SK-N-SH (cell line): ENCODE data around the gene MEGF6. TPM values are rescaled to one million over a fixed set of nuclear protein-coding genes. Genes with fewer than 3 reads are reported as not detected.

Experiments used
- CTCF ChIA-PET: fragments of 300-600, 350-600 bp; formaldehyde crosslinking; extraction: SDS; loops from one replicate; lab custom pipeline; 2021; lab: Yijun Ruan, JAX
- POLR2A ChIA-PET: fragments of 350-600 bp; sonication (Branson Sonifier 250); formaldehyde crosslinking; extraction: SDS; loops from one replicate; lab custom pipeline; 2020; ENCODE audit warnings: antibody characterized with exemption, inconsistent platforms; lab: Yijun Ruan, JAX
- DNase-seq: peaks from one replicate; pipeline ENCODE4 v3.0.0; 2012
- H2AFZ ChIP-seq: fragments of 200-600 bp; sonication (generic); 2 replicates; pipeline ENCODE4 v1.8.1; 2016; ENCODE audit warnings: antibody characterized with exemption, mild to moderate bottlenecking, low read depth
- H3F3A ChIP-seq: fragments of 200-600 bp; sonication (generic); replicated peaks from 2 replicates; pipeline ENCODE3; 2016; ENCODE audit warnings: antibody characterized with exemption, mild to moderate bottlenecking; ENCODE audit not compliant: insufficient read depth
- H3K27ac ChIP-seq, 2 experiments: fragments of 200-500 bp in 1 of 2; fragments of 200-600 bp in 1 of 2; sonication (Bioruptor generic) in 1 of 2; sonication (generic), shearing (Covaris generic) in 1 of 2; 2 replicates each; pipeline versions ENCODE4 v1.5.1 to v1.6.1; 2014 to 2016; ENCODE audit warnings: low read depth in 2 of 2, inconsistent platforms in 1 of 2, low read length in 1 of 2, mild to moderate bottlenecking in 1 of 2, mixed read lengths in 1 of 2
- H3K27me3 ChIP-seq: fragments of 200-600 bp; sonication (generic), shearing (Covaris generic); 2 replicates; pipeline ENCODE4 v1.6.1; 2016; ENCODE audit warnings: mixed run types; ENCODE audit not compliant: insufficient read depth
- H3K36me3 ChIP-seq, 2 experiments: fragments of 200-500 bp in 1 of 2; fragments of 200-600 bp in 1 of 2; sonication (Bioruptor generic) in 1 of 2; sonication (generic) in 1 of 2; replicated peaks in 1 of 2; 2 replicates each; pipeline versions ENCODE3 to v1.5.1; 2014 to 2016; ENCODE audit warnings: low read length in 1 of 2, mild to moderate bottlenecking in 1 of 2; ENCODE audit not compliant: insufficient read depth in 2 of 2, control insufficient read depth in 1 of 2
- H3K4me1 ChIP-seq, 2 experiments: fragments of 200-500 bp in 1 of 2; fragments of 200-600 bp in 1 of 2; sonication (Bioruptor generic) in 1 of 2; sonication (generic), shearing (Covaris generic) in 1 of 2; 2 replicates each; pipeline versions ENCODE4 v1.5.1 to v1.6.1; 2014 to 2016; ENCODE audit warnings: low read depth in 1 of 2, low read length in 1 of 2, mixed run types in 1 of 2; ENCODE audit not compliant: insufficient read depth in 2 of 2, control insufficient read depth in 1 of 2
- H3K4me2 ChIP-seq: fragments of 200-600 bp; sonication (generic), shearing (Covaris generic); 2 replicates; pipeline ENCODE4 v1.6.1; 2017; ENCODE audit warnings: mixed run types
- H3K4me3 ChIP-seq, 2 experiments: fragments of 200-500 bp in 1 of 2; fragments of 200-600 bp in 1 of 2; sonication (Bioruptor generic) in 1 of 2; sonication (generic), shearing (Covaris generic) in 1 of 2; 2 replicates each; pipeline versions ENCODE4 v1.5.1 to v1.8.1; 2014 to 2016; ENCODE audit warnings: low read depth in 2 of 2, inconsistent platforms in 1 of 2, low read length in 1 of 2, mild to moderate bottlenecking in 1 of 2, mixed read lengths in 1 of 2, moderate library complexity in 1 of 2
- H3K79me2 ChIP-seq: fragments of 200-600 bp; sonication (generic); 2 replicates; pipeline ENCODE4 v1.8.1; 2017; ENCODE audit warnings: mild to moderate bottlenecking; ENCODE audit not compliant: insufficient read depth
- H3K9ac ChIP-seq: fragments of 200-600 bp; sonication (generic); 2 replicates; pipeline ENCODE4 v1.6.1; 2017; ENCODE audit warnings: mixed run types
- H3K9me2 ChIP-seq: fragments of 200-600 bp; sonication (generic); 2 replicates; pipeline ENCODE4 v1.6.1; 2017; ENCODE audit warnings: mixed run types
- H3K9me3 ChIP-seq: fragments of 200-600 bp; sonication (generic); 2 replicates; pipeline ENCODE4 v1.6.1; 2017; ENCODE audit warnings: mixed run types, mild to moderate bottlenecking, moderate library complexity
- H4K20me1 ChIP-seq: fragments of 200-600 bp; sonication (generic); 2 replicates; pipeline ENCODE4 v1.6.1; 2017; ENCODE audit warnings: mild to moderate bottlenecking, mixed run types; ENCODE audit not compliant: insufficient read depth
- EZH2phosphoT487 ChIP-seq: fragments of 200-600 bp; sonication (generic); IDR thresholded peaks from 2 replicates; pipeline ENCODE4 v1.6.1; 2017; ENCODE audit warnings: low read depth, mixed run types, mild to moderate bottlenecking, antibody characterized with exemption, moderate library complexity, borderline replicate concordance
- FOSL2 ChIP-seq: IDR thresholded peaks from 2 replicates; pipeline ENCODE4 v1.4.0; 2012; ENCODE audit warnings: low read depth, mild to moderate bottlenecking, moderate library complexity, borderline replicate concordance
- FOXM1 ChIP-seq: IDR thresholded peaks from 2 replicates; pipeline ENCODE4 v1.4.0; 2012; ENCODE audit warnings: low read depth, mild to moderate bottlenecking
- GABPA ChIP-seq: IDR thresholded peaks from 2 replicates; pipeline ENCODE4 v1.4.0; 2012; ENCODE audit warnings: low read depth, mild to moderate bottlenecking
- MEF2A ChIP-seq: IDR thresholded peaks from 2 replicates; pipeline ENCODE4 v1.4.0; 2012; ENCODE audit warnings: low read depth, borderline replicate concordance
- MXI1 ChIP-seq: IDR thresholded peaks from 2 replicates; pipeline ENCODE4 v1.6.1; 2012; ENCODE audit warnings: mild to moderate bottlenecking, low read depth, low read length, improper control_type of control experiment
- NRF1 ChIP-seq: IDR thresholded peaks from 2 replicates; pipeline ENCODE4 v1.6.1; 2012; ENCODE audit warnings: low read depth, mild to moderate bottlenecking, low read length
- POLR2AphosphoS5 ChIP-seq: IDR thresholded peaks from 2 replicates; pipeline ENCODE4 v1.6.1; 2012; ENCODE audit warnings: low read depth, low read length
- RAD21 ChIP-seq: IDR thresholded peaks from 2 replicates; pipeline ENCODE4 v1.6.1; 2012; ENCODE audit warnings: mild to moderate bottlenecking, low read length
- RCOR1 ChIP-seq: fragments of 150-350 bp; IDR thresholded peaks from 2 replicates; pipeline ENCODE4 v1.6.1; 2017; ENCODE audit warnings: antibody characterized with exemption, low read length
- RXRA ChIP-seq: IDR thresholded peaks from 2 replicates; pipeline ENCODE4 v1.4.0; 2012; ENCODE audit warnings: low read depth, mild to moderate bottlenecking, borderline replicate concordance
- SMC3 ChIP-seq: IDR thresholded peaks from 2 replicates; pipeline ENCODE4 v1.6.1; 2012; ENCODE audit warnings: low read depth, low read length, improper control_type of control experiment
- TAF1 ChIP-seq: IDR thresholded peaks from 2 replicates; pipeline ENCODE4 v1.6.1; 2012; ENCODE audit warnings: low read depth, mild to moderate bottlenecking, low read length, moderate library complexity, borderline replicate concordance
- TCF12 ChIP-seq: IDR thresholded peaks from 2 replicates; pipeline ENCODE4 v1.4.0; 2012
- TEAD4 ChIP-seq: IDR thresholded peaks from 2 replicates; pipeline ENCODE4 v1.4.0; 2012; ENCODE audit warnings: mild to moderate bottlenecking, borderline replicate concordance; ENCODE audit not compliant: insufficient read depth
- WGBS: methylation state at CpG from one replicate; pipeline ENCODE4 v1.1.6; 2017; ENCODE audit warnings: low lambda C conversion rate; 5-methylcytosine and 5-hydroxymethylcytosine counted together
- polyA plus RNA-seq, 3 experiments: library from polyadenylated mRNA; depleted of rRNA; stranded (reverse); fragments of >200 nt; gene quantifications; 2 replicates each; pipeline ENCODE4 v1.2.3, GENCODE V29; 2012
- TF ChIP-seq, protein P1 (sequence below): fragments of 200-600 bp; sonication (generic); IDR thresholded peaks from 2 replicates; pipeline ENCODE4 v1.6.1; 2017; ENCODE audit warnings: antibody characterized with exemption, mild to moderate bottlenecking, moderate library complexity
- TF ChIP-seq, protein P2 (sequence below): IDR thresholded peaks from 2 replicates; pipeline ENCODE4; 2012
- TF ChIP-seq, protein P3 (sequence below): fragments of 150-350 bp; IDR thresholded peaks from 2 replicates; pipeline ENCODE4 v1.6.1; 2016; ENCODE audit warnings: mild to moderate bottlenecking, low read depth, low read length
- TF ChIP-seq, protein P4 (sequence below): fragments of 150-350 bp; IDR thresholded peaks from 2 replicates; pipeline ENCODE4 v1.6.1; 2017; ENCODE audit warnings: antibody characterized with exemption, low read length, low read depth, borderline replicate concordance

Gene MEGF6
- polyA plus RNA-seq, 1 of the 3 experiments (the other 2 are of a cell fraction), result 7.6 TPM

DNA sequence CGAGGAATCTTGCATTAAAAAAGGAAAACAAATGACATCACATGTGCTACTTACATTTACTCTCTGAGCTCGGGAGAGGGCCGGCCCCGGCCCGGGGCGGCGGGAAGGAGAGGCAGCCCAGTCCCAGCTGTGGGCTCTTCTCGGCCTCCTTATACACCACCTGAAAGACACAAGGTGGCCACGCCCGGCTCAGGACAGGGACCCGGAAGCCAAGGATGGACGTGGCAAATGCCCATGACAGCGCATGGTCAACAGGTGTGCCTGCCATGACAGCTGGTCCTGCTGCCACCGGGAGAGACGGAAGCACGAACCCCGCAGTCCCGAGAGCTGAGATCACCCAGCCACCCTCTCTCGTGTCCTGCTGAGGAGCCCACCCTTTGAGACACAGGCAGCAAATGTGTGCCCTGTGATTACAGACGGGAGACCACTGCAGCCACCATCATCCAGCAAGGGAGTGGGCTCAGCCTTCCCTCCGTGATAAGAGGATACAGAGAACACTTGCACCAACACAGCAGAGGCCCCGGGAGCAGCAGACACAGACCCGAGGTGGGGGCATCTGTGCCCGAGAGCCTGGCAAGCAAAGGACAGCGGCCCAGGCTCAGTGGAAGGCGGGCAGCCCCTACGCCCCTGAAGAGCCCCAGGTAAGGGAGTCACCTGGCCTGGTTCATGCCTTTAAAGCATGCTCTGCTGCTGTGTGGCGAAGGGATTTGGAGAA, 22.2 kb upstream of the MEGF6 start:
- H3K9me3 ChIP-seq, result no peaks in the 10 kb centered on the region
- H2AFZ ChIP-seq, result no peak overlapping the region
- H3K27ac ChIP-seq, result no peak overlapping the region
- H3K4me1 ChIP-seq, result peaks cover 0 to 6% of the 10 kb centered on the region in 2 experiments; a peak in 2 of 4 replicates
- H3K4me2 ChIP-seq, result no peak overlapping the region
- H3K9ac ChIP-seq, result no peak overlapping the region
- H3K4me3 ChIP-seq, result no peak overlapping the region
- H3F3A ChIP-seq, result no peaks in the 10 kb centered on the region
- H3K36me3 ChIP-seq, result peaks cover 9 to 89% of the 10 kb centered on the region in 2 experiments
- WGBS, result 80% methylated on average over 9 of the region's 28 CpGs
- no peaks in the 10 kb centered on the region for H4K20me1 ChIP-seq
- no peaks in the 10 kb centered on the region for H3K9me2 ChIP-seq
- H3K79me2 ChIP-seq, result no peaks in the 10 kb centered on the region
- ChIA-PET CTCF (no interaction called here), POLR2A (no interaction called here)
- H3K27me3 ChIP-seq, result no peaks in the 10 kb centered on the region
- DNase-seq, result no peak
- TF ChIP-seq EZH2phosphoT487 (no peak), GABPA (no peak), TEAD4 (no peak), FOXM1 (no peak), MXI1 (no peak), NRF1 (no peak)
- TF ChIP-seq, protein P1, sequence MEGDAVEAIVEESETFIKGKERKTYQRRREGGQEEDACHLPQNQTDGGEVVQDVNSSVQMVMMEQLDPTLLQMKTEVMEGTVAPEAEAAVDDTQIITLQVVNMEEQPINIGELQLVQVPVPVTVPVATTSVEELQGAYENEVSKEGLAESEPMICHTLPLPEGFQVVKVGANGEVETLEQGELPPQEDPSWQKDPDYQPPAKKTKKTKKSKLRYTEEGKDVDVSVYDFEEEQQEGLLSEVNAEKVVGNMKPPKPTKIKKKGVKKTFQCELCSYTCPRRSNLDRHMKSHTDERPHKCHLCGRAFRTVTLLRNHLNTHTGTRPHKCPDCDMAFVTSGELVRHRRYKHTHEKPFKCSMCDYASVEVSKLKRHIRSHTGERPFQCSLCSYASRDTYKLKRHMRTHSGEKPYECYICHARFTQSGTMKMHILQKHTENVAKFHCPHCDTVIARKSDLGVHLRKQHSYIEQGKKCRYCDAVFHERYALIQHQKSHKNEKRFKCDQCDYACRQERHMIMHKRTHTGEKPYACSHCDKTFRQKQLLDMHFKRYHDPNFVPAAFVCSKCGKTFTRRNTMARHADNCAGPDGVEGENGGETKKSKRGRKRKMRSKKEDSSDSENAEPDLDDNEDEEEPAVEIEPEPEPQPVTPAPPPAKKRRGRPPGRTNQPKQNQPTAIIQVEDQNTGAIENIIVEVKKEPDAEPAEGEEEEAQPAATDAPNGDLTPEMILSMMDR, result no peak
- TF ChIP-seq, protein P2, sequence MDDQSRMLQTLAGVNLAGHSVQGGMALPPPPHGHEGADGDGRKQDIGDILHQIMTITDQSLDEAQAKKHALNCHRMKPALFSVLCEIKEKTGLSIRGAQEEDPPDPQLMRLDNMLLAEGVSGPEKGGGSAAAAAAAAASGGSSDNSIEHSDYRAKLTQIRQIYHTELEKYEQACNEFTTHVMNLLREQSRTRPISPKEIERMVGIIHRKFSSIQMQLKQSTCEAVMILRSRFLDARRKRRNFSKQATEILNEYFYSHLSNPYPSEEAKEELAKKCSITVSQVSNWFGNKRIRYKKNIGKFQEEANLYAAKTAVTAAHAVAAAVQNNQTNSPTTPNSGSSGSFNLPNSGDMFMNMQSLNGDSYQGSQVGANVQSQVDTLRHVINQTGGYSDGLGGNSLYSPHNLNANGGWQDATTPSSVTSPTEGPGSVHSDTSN, result no peak
- TF ChIP-seq, protein P3, sequence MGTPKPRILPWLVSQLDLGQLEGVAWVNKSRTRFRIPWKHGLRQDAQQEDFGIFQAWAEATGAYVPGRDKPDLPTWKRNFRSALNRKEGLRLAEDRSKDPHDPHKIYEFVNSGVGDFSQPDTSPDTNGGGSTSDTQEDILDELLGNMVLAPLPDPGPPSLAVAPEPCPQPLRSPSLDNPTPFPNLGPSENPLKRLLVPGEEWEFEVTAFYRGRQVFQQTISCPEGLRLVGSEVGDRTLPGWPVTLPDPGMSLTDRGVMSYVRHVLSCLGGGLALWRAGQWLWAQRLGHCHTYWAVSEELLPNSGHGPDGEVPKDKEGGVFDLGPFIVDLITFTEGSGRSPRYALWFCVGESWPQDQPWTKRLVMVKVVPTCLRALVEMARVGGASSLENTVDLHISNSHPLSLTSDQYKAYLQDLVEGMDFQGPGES, result no peak
- TF ChIP-seq, all 33 proteins: peak for 0

DNA sequence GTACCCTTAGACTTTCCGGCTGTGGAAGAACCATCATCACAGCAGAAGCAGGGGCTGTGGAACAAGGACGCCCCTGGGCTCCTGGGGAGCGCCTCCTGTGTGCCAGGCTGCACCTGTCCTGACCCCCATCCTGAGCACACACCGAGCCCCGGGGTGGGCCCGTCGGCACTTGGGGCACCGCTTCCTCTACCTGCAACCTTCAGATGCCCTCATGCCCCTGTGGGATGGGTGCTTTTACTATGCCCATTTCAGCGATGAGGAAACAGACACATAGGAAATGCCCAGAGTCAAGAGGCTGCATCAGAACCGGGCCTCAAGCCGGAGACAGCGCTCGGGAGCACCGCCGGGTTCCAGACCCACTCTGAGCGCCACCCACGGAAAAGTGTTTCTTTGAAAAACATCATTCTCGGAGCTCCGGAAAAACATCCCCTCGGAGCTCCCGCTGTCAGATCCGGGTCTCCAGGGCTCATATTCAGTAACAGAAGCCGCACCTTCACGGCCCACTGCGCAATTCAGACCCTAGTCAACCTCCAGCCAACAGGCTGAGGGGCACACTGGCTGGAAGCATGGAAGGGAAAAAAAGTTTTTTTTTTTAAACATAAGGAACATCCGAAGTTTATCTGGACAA, 21.5 kb upstream of the MEGF6 start:
- H3K4me2 ChIP-seq, result no peak overlapping the region
- no peak overlapping the region for H3K9ac ChIP-seq
- no peak for DNase-seq
- H4K20me1 ChIP-seq, result no peaks in the 10 kb centered on the region
- no peaks in the 10 kb centered on the region for H3F3A ChIP-seq
- no peaks in the 10 kb centered on the region for H3K9me2 ChIP-seq
- no peak overlapping the region; a peak in 1 of 4 replicates for H3K27ac ChIP-seq
- no peak overlapping the region for H3K4me3 ChIP-seq
- H2AFZ ChIP-seq, result no peak overlapping the region
- H3K9me3 ChIP-seq, result no peaks in the 10 kb centered on the region
- H3K27me3 ChIP-seq, result no peaks in the 10 kb centered on the region
- ChIA-PET POLR2A (no interaction called here), CTCF (interaction anchor here (3.3 kb wide), 1 partner anchor 180 kb away, joined by 9 read pairs; no protein-coding TSS in a partner anchor)
- WGBS, result 95% methylated on average over 14 of the region's 26 CpGs
- no peaks in the 10 kb centered on the region for H3K79me2 ChIP-seq
- H3K36me3 ChIP-seq, result peaks cover 5 to 88% of the 10 kb centered on the region in 2 experiments
- peaks cover 0 to 13% of the 10 kb centered on the region in 2 experiments; a peak in 2 of 4 replicates for H3K4me1 ChIP-seq
- TF ChIP-seq RAD21, result no peak
- TF ChIP-seq MEF2A, result no peak
- TF ChIP-seq TCF12, result no peak
- no peak for TF ChIP-seq SMC3
- no peak for TF ChIP-seq RXRA
- no peak for TF ChIP-seq TEAD4
- TF ChIP-seq, protein P1, result no peak
- TF ChIP-seq NRF1, result no peak
- no peak for TF ChIP-seq POLR2AphosphoS5
- no peak for TF ChIP-seq RCOR1
- TF ChIP-seq TAF1, result no peak
- TF ChIP-seq FOSL2, result no peak
- TF ChIP-seq, protein P4, sequence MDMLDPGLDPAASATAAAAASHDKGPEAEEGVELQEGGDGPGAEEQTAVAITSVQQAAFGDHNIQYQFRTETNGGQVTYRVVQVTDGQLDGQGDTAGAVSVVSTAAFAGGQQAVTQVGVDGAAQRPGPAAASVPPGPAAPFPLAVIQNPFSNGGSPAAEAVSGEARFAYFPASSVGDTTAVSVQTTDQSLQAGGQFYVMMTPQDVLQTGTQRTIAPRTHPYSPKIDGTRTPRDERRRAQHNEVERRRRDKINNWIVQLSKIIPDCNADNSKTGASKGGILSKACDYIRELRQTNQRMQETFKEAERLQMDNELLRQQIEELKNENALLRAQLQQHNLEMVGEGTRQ, result no peak
